ENCODE data around the gene SLC28A1.
"Not testable (repeated sequence)": the region's sequence is repeated elsewhere in the genome, so short reads cannot be mapped to it uniquely, and the experiment has no call there.

SLC28A1 gene

DNA sequence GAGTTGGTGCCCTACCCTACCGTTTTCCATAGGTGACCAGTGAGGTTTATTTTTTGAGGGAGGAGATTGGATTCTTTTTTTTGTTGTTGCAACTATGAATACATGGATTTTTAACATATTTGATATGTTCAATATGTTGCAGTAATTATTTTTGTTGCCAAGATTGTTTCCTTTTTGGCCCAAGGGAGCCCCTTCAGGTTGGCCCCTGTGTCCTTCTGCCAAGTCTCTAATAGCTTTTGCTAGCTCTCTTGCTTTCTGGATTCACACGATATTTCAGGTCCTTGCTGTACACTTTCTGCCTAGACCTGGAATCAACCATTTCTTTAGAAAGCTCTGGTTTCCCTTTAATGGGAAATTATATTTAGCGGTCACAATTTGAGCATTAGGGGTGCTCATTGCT, 22.7 kb upstream of the SLC28A1 start:
- no peak for DNase-seq (ENCODE audit: low read depth in 2 of 2)

DNA sequence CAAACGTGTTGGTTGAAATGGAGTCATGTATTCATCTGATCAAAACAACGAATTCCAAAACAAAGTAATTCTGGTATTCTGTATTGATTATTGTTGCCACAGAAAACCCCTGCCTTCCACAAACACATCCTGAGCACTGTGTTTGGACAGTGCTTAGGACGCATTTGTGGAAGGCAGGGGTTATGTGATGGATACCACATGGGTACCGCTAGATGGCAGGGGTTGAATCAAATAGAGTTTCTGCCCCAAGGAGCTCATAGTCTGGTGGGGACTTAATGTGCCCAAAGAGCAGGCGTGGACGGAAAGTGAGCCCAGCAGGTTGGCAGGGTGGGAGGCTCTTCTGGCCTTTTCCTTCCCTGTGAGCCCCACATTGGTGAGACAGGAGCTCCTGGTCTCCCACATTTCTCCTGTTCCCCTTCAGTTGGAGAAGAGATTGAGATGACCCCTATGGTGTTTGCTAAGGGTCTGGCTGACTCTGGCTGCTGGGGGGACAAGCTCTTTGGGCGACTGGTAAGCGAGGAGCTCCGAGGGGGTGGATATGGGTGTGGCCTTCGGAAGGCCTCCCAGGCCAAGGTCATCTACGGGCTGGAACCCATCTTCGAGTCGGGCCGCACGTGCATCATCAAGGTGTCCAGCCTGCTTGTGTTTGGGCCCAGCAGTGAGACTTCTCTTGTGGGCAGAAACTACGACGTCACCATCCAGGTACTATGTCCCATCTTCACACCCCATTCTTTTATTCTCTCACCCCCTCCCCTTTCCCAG, 22.1 kb upstream of the SLC28A1 start:
- no peak for DNase-seq (ENCODE audit: low read depth in 2 of 2)

DNA sequence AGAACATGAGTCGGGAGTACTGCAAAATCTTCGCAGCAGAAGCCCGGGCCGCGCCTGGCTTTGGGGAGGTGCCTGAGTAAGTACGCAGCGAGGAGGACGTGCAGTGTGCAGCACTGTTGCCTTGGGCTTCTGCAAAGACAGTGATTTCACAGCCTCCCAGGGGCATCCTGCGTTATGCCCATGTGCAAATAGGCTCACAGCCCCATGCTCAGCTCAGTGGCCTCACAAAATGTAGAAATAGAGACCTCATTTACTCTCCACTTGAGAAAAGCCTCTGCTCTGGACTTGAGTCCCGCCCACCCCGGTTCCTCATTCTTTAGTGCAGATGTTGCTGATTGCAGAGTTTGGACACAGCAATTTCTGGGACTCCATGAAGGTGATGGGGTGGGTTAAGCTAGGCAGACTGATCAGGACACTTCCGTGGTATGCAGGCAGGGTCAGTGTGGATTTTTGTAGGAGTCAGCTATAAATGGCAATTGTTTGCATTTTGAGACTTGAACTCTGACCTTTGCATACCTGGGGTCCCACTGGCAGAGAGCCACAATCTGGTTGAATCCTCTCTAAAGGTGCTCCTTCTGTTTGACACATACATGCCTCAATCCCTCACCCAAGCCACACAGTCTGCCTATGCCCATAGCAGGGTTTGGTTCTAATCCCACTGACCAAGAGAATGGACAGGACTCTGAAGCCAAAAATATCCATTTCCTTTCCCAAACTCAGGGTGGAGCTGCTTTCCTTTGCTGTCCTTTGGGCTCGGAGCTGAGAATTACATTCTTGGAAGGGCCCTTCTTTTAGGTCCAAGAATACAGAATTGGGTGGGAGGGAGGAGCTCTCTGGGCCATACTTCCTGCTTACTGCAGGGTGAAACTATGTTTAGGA, 20.7 kb upstream of the SLC28A1 start:
- DNase-seq (ENCODE audit: low read depth in 2 of 2): no peak

DNA sequence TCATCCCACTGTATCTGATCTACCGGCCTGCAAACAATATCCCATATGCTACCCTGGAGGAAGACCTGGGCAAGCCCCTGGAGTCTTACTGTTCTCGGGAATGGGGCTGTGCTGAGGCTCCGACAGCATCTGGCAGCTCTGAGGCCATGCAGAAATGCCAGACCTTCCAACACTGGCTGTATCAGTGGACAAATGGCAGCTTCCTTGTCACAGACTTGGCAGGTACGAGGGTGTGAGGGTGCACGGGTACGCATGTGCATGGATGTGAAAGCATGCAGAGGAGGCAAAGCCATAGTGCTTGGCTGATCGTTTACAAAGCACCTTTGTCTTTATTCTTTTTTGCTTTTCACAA, 20.0 kb upstream of the SLC28A1 start:
- DNase-seq (ENCODE audit: low read depth in 2 of 2): no peak

DNA sequence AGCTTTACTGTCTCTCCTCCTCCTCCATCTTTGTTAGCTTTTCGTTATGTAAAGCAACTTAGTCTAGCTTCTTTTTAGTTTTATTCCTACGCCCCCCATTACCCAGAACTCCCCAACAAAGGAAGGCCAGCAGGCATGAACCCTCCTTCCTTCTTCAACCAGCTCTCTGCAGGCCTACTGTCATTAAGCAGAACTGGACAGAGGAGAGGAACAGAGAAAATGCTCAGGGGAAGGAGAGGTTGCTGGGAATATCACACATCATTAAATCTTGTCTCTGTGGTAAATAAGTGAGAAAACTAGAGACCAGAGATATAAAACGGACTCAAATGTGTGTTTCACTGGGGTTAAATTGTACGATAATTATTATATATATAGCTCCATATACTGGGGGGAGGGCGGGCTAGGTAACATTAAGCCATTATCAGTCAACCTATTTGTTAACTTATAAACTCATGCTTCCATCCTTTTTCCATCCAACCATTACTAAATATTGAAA, 19.3 kb upstream of the SLC28A1 start:
- no peak for DNase-seq (ENCODE audit: low read depth in 2 of 2)

DNA sequence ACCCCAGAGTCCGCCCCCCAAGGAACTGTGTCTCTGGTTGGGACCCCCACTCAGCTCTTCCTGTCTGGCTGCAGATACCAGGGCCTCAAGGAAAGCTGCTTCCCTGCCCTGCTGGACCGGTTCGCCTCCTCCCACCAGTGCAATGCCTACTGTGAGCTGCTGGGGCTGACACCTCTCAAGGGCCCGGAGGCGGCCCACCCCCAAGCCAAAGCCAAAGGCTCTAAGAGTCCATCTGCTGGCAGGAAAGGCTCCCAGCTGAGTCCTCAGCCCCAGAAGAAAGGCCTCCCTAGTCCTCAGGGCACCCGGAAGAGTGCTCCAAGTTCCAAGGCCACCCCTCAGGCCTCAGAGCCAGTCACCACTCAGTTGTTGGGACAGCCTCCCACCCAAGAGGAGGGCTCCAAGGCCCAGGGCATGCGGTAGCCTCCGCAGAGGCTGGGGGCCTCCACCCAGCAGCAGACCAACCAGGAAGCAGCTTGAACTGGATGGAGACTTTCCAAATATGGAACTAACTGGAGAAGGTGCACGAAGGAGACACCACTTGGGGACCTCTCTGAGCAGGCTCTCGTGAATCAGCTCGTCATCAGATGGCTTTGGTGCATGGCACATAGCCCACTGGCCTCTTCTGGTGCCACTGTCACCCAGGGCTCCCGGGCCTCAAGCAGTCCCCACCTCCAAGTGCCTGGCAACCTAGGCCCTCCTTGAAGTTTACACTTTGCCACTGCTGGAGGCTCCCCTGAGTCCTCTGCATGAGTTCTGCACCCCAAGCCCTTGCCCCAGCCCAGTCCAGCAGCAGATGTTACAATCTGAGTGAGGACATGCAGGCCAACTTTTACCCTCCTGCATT, 16.2 kb upstream of the SLC28A1 start:
- DNase-seq (ENCODE audit: low read depth in 2 of 2): no peak

DNA sequence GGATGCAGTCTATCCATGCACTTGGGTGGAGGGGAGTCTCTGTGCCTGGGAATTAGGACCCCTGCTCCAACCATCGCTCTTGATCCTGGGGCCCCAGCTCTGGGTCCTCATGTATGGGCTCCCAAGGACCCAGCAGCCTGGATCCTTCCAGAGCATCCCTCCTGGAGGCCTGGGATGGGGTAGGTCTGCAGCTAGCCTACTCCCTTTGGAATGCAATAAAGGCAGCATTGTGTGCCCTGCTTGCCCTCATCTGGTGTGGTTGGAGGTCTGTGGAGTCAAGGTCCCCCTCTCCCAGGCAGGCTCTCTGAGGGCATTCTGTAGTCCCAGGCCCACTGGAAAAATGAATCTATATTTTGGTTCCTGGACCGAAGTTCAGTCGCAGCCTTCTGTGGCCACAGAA, 15.0 kb upstream of the SLC28A1 start:
- DNase-seq (ENCODE audit: low read depth in 2 of 2): no peak

DNA sequence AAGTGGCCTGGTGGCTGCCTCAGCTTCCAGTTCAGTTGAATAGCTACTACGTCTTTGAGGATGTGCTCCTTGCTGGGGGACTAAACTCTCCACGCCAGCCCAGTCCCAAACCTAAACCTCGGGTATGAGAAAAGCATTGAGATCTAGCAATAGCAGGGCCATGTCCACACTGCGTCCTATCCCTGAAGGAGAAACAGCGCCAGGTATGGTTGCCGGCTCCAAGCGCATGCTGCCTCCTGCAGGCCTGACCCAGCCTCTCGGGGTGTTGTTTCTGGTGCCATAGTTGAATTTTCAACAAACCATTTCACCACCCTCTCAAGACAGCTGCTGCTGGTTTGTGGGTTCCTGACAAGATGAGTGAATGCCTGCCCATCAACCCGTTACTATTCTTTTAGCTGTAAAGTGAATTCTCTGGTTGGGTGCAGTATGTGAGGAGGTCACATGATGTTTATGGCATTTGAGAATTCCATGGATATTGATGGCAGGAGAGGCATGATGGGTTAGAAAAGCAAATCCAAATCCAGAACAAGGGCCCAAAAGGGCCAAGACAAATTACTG, 13.0 kb upstream of the SLC28A1 start:
- DNase-seq (ENCODE audit: low read depth in 2 of 2): no peak

DNA sequence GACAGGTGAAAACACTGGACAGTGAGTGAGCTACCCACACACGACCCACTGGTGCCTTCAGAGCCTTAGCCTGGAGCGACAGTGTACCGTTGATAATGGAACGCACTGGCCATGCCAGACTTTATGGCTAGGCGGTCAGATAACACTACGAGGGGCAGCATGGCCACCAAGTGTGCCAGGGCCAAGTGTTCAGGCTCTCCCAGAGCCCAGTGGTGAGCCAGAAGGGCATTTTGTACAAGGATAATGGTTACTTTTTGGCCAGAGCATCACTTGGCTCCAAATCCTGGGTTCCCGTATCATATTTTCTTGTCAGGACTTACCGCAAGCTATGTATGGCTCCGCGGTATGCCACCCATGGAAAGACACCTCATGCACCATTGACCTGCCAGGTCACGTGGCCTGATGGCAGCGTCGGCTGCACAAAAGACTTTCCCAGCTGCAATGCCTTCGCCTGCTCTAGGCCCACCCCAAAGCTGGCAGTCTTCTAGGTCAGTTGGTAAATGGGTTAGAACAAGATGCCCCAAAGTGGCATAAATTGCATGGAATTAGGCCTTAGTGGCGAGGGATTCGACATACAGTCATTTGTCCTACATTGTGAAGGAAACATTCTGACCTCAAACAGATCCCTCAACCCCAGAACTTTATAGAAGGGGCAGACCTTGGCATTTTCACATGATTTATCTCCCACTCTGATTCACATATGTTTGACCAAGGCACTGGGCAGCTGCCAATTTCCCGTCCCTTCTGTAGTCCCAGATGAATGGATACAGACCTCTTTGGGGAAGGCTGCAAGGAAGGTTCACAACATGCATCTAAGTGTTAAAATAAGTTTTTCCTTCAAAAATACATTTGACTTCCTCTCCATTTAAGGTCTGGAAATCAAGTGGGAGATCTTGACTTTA, 12.2 kb upstream of the SLC28A1 start:
- no peak for DNase-seq (ENCODE audit: low read depth in 2 of 2)

DNA sequence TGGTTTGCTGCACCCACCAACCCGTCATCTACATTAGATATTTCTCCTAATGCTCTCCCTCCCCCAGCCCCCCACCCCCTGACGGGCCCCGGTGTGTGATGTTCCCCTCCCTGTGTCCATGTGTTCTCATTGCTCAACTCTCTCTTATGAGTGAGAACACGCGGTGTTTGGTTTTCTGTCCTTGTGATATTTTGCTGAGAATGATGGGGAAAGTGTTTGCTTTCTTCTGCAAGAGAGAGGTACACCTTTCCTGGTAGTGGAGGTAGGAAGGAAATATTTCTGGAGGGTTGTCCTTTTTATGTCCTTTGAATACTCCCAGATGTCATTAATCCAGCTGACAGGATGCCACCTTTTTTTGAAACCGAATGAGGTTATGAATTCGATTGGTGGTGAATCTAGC, 10.5 kb upstream of the SLC28A1 start:
- no peak for DNase-seq (ENCODE audit: low read depth in 2 of 2)

DNA sequence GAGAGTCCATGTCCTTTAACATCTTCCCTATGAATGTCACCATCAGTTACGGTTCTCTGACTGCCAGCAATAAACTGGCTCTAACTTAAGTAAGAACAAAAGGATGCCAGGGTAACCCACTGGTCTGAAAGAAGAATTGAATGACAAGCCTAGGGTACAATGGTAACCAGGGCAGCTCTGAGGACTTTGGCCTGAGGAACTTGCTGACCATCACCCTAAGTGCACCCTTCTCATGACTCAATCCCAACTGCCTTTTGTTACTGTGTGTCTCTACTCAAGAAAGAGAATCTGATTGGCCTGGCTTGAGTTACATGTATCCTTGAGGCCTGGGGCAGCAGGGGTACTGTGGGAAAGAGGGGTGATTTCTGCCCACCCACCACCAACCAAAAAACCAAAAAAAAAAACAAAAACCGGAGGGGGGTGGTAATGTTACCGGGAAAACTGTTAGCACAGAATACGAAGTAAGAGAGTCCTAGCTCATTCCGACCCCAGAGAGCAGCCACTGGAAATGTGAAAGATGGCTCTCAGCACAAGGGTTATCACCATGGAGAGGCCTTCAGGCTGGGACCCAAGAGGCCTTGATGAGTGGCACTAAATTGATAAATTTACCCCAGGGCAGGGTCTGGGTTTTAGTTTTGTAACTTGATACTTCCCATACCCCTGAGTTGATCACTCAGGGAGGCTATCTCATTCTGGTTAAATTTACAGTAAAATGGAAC, 9.3 kb upstream of the SLC28A1 start:
- no peak for DNase-seq (ENCODE audit: low read depth in 2 of 2)

DNA sequence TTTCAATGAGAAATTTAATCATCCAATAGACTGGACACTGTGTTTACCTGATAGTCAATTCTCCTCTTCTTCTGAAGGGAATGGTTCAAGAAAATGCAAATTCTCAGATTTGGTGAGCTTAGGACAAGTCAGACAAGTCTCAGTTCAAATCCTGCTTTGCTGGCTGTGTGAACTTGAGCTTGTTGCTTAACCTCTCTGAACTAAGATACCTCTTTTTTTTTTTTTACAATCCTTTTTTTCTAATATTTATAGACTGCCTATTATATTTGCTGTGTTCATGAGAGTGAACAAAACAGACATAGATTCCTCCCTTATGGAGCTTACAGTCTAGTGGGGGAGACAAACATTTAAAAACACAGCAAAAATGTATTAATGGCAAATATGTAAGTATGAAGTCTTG, 8.2 kb upstream of the SLC28A1 start:
- no peak for DNase-seq (ENCODE audit: low read depth in 2 of 2)

DNA sequence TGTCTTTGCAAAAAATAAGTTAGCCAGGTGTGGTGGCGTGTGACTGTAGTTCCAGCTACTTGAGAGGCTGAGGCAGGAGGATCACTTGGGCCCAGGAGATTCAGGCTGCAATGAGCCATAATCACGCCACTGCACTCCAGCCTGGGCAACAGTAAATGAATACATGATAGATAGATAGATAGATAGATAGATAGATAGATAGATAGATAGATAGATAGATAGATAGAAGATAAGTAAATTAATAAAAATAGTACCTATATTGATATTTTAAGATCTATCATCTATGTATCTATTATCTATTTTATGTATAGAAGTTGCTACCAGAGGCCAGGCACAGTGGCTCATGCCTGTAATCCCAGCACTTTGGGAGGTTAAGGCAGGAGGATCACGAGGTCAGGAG, 6.8 kb upstream of the SLC28A1 start:
- DNase-seq (ENCODE audit: low read depth in 2 of 2): not testable (repeated sequence)

DNA sequence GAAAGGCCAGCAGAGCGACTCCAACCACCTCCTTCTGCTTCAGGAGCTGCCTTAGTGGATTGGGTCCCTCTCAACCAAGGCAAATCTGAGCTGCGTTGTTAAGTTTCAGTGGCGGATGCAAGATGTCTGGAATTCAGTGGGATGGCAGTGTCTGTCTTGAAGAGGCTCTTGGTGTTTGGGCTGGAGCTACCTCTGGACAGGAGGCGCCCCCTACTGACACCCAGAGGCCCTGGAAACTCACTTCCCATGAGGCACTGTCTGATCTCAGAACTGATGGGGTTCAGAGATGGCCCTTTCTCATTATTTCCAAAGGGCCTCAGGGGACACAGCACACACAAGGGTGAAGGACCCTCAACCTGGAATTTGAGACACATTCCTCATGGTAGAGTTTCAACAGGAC, 6.0 kb upstream of the SLC28A1 start:
- DNase-seq (ENCODE audit: low read depth in 2 of 2): peak; percentile 12 to 13

DNA sequence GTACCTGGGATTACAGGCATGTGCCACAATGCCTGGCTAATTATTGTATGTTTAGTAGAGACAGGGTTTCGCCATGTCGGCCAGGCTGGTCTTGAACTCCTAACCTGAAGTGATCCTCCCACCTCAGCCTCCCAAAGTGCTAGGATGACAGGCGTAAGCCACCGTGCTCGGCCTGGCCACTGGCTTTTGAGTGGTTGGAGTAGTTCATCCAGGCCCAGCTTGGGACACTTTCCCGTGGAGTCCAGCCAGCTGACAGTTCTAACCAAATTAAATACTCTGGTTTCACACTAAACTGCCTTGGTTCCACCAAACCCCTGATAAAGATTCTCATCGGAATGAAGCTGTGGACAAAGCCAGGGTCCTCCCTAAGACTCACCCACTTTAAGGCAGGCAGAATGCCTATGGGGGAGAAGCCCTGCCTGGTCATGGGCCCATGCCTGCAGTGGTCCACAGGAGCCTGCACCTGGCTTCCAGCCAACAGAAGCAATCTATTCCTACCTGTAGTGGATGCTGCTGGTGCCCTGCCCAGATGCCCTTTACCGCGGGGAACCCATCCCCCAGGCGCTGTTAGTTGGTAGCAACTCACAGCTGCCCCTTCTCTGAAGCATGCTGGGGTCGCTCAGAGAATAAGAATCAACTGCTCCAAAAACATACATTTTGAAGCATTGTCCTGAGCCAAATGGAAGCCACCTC, 5.2 kb upstream of the SLC28A1 start:
- DNase-seq (ENCODE audit: low read depth in 2 of 2): no peak

DNA sequence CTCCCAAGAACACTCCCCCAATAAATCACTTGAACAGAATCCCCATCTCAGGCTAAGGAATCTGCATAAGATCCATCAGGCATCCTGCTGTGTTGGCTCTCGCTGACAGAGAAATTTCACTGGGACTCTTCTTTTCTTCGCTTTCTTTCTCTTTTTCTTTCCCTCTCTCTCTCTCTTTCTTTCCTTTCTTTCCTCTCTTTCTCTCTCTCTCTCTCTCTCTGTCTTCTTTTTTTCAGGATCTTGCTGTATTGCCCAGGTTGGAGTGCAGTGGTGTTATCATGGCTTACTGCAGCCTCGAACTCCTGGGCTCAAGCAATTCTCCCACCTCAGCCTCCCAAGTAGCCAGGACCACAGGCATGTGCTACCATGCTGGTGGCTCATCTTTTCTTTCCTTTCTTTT, 4.5 kb upstream of the SLC28A1 start:
- no peak for DNase-seq (ENCODE audit: low read depth in 2 of 2)

DNA sequence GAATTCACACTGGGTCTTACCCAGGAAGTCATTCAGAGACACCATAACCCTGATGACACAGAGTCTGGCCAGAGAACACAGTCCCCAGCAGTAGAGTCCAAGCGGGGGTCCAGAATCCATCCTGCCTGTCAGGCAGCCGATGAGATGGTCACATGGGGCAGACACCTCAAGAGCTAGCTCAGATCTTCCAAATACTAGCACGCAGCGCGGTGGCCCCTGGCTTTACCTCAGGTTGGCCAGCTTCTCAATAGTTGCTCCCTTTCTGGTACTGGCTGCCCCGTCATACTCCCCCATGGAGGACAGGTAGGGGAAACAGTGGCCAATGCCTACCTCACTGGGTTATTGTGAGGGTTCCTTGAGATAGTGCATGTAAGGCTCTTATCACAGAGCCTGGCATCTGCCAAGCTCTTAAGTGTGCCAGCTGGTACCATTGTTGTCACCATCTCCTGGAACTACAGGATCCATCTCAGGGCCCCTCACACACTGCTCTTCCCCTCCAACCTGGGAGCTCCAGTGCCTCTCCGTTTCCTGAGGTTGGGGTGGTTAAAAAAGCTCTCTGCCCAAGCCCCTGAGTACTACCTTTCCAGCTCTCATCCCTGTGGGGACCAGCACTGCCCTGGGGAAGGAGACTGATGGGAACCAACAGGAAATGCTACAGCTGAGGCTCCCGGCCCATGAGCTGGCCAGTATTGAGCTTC, 3.5 kb upstream of the SLC28A1 start:
- no peak for DNase-seq (ENCODE audit: low read depth in 2 of 2)

DNA sequence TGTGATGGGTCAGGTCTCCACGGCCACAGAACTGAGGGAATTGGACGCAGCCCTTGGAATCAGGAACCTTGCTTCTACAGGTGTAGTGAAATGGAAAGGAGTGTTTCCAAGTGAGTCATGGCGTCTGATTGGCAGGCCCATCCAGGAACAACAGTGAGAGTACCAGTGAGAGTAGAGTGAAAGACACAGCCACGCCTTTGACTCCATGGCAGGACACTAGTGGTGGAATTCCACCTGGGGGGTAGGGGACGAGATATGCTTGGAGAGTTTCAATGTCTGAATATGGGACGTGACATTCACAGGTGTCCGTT, 3.0 kb upstream of the SLC28A1 start:
- DNase-seq (ENCODE audit: low read depth in 2 of 2): no peak

DNA sequence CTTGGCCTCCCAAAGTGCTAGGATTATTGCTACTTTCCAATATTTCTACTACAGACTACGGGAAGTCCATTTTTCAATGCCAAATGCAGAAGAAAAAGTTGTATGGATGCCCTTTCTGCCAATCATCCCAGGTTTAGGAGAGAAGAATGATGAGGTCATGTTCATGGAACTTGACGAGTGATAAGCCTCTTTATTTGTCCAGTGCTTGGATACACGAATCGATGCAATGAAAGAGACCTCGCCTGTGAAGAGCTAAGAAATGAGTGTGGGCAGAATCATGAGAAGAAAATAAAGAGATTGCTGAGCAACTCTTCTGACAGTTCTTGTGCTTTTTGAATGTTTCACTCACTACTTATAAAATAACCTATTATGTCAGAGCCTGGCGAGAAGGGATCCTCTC, 996 bp upstream of the SLC28A1 start:
- DNase-seq (ENCODE audit: low read depth in 2 of 2): no peak
